NK-92 (cell line): ENCODE data around the gene BANP.
"Not testable (repeated sequence)": the region's sequence is repeated elsewhere in the genome, so short reads cannot be mapped to it uniquely, and the experiment has no call there.

Experiments used
- DNase-seq: peaks from one replicate; lab custom pipeline; 2025; ENCODE audit not compliant: unreplicated experiment; lab: John Stamatoyannopoulos, UW

BANP gene

DNA sequence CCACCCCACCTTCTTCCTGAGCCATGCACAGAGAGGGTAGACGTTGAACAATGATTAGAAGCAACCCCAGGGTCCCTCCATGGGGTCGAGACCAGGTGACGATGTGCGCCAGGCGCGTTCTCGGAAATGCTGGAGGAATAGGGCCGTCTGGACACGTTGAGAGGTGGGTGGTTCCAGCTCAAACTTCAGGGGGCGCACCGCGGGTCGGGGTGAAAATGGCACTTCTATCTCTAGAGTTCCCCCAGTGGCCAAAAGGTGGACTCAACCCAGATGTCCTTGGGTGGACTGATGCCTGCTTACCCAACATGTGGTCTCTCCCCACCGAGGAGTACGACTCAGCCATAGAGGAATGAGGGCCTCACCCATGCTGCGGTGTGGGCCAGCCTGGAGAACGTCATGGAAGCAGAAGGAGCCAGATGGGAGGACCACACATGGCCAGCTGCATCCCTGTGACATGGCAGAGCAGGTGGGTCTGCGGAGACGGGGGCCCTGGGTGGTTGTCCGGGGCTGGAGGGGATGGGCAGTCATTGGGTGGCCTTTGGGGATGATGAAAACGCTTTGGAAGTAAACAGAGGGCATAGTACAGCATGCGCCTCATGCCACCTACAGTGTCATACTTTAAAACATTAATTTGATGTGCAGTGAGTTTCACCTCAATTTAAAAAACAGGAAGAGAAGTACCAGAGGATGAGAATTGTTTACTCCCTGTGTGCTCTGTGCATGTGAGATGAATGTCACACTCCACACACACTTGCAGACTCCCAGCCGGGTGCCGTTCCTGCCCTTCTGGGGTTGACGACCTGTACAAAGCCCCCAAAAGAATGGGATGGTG is 147.7 kb downstream of the BANP start:
- DNase-seq, result not testable (repeated sequence)

DNA sequence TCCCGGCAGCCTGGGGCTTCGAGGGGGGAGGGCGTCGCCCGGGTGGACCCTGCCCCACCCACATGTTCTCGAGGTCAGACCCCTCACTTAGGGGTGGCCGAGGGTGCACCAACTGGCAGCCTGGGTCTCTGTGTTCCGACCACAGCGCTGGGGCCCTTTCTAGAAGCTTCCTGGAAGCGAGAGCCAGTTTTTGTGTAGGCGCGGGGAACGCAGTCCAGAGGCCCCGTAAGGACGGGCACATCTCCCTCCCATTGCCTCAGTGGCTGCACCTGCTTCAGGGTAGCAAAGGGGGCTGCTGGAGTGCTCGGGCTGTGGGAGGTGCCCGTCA is 148.3 kb downstream of the BANP start:
- no peak for DNase-seq

DNA sequence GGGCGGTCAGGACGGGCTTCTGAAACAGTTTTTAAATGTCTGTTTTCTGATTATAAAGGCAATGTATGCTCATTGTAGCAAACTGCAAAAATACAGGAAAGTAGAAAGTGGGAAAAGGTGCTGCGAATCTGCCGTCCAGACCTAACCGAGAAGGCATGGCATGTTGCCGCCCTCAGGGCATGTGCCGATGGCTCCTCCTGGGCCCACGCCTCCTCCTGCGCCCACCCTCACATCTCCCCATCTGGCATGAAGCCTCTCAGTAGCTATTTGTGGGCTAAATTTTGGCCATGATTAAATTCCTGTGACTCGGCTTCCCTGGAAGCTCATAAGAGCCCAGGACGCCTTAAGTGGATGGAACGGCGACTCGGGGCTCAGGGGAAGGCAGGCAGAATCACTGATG is 148.7 kb downstream of the BANP start:
- DNase-seq, result not testable (repeated sequence)

DNA sequence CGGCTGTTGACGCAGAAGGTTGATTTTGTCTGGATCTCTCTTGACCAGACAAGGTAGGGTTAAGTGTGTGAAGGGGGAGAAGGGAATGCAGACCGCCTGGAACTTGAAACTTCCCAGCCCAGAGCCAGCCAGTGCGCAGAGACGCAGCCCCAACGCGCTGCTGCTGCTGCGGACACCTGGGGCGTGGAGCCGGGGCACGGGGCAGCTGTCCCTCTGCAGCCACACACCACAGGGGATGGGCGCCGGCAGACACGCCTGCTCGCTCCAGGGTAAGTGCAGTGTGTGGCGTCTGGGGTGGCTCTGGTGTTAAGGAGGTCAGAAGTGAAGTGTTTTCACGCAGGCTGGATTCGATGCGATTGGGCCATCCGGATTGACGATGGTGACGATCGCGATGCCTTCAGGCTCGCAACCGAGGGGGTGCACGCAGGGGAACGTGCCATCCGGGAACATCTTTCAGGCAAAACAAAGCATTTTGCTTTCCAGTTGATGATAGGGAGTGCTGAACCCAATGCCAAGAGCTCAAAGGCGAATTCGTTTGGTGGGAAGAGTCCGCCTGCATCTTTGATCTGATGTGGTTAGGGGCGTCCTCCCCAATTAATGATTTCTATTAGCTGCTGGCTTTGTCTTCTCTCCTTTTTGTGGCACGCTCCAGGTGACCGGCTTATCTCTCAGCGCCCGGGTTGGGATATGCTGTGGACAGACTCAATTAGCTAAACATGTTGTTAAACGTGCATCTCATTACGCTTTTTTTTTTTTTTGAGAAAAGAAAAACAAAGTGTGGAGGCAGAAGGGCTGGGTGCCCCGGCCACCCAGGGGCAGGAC is 149.8 kb downstream of the BANP start:
- not testable (repeated sequence) for DNase-seq

DNA sequence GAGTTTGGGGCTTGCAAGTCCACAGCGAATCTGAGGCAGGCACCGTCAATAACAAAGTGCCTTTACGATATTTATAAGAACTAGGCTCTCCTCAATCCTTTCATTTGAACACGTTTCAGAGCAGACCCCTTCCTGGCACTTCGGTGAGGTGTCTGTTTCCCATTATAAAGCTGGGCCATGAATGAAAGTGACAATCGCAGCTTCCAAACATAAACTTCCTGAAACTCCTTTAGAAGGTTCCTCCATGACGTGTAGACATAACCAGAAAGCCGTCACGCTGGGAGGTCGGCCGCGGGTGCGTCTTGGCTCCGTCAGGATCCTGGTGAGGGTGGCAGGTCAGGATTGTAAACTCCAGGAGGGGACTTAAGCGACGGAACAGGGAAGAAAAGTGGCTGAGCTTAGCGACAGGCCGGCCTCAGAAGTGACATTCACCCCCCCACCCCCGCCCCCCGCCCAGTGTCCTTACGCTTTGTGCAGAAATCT is 150.4 kb downstream of the BANP start:
- not testable (repeated sequence) for DNase-seq

DNA sequence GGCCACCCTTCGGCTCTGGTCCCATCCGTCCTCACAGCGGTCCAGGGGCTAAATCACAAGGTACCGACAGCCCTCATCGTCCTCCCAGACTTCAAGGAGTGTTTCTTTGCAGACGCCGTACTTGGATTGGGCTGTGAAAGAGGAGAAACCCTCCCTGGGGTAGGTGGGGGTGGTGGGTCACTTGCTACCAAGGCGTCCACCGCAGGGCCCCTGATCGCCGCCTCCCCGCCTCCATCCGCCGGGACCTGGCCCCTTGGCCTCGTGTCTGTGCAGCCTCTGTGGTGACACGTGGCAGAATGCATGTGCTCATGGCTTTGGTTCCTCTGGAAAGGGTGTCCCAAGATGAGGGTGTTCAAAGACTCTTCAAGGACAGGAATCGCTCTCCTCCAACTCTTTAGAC is 151.4 kb downstream of the BANP start:
- no peak for DNase-seq

DNA sequence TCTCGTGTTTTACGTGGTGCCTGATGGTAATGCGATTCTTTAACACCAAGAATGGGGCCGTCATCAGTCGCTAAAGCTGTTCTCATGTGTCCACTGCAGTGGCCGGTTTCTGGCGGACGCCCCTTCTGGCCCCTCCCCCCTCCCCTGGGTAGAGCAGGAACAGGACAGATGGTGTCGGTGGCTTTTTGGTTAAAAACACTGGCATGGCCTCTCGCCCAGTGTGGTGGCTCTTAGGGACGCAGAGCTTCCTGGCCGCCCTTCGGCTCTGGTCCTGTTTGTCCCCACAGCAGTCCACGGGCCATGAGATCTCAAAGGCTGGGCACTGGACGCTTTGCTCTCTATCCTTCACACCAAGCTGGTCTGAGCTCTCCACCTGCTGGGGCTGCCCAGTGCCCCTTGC is 151.8 kb downstream of the BANP start:
- DNase-seq, result no peak

DNA sequence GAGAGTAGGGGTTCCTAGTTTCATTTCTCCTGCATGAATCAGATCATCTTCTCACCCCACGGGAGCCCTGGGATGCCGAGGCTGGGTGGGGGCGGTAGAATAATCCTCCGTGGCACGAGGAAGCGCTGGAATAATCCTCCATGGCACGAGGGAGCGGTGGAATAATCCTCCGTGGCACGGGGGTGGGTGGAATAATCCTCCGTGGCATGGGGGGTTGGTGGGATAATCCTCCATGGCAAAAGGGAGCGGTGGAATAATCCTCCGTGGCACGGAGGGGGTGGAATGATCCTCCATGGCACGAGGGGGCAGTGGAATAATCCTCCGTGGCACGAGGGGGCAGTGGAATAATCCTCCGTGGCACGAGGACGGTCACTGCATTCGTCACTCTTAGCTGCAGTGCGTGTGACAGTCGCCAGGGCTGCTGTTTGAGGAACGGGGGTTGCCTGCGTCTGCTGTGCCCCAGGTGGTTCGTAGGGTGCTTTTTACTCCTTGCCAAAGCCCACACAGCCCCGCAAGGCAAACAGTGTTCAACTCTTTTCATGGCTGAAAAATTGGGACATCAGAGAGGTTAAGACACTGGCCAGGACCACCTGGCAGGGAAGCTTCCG is 152.5 kb downstream of the BANP start:
- no peak for DNase-seq

DNA sequence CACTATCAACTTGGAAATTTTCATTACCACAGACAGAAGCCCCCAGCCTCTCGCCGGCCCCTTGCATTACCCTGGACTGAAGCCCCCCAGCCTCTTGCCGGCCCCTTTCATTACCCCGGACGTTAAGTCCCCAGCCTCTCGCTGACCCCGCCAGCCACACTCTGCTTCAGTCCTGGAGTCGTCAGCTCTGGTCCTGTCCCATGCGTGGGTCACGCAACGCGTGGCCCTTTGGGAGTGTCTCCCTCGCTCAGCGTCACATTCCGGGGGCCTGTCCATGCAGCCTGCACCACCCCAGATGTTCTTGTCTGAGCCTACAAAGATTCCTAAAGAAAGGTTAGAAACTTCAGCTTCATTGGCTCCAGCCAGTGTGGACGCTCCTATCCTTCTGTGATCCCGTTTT is 153.1 kb downstream of the BANP start:
- not testable (repeated sequence) for DNase-seq

DNA sequence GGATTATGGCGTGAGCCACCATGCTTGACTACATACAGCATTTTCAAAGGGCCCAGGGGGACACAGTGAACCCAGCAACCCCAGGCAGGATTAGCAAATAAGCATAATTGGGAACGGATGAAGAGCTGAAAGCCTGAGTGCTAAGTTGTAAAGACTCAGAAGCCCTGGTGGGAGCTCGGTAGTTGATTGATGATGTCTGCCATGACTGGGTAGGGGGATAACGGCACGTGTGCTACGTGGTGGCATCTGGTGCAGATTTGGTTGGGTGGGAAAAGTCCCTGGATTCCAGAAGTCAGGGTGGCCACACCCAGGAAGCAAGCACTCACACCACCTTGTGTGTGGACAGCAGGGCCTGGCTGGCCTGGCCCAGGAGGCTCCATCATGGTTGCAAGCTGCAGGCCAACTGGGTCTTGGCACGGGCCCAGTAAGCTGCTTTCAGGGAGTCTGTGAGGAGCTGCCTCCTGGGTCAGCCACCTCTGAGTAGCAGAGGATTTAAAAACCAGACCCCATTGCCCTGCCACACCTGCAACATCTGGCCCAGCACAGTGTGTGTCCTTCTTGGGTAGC is 154.4 kb downstream of the BANP start:
- DNase-seq, result not testable (repeated sequence)

DNA sequence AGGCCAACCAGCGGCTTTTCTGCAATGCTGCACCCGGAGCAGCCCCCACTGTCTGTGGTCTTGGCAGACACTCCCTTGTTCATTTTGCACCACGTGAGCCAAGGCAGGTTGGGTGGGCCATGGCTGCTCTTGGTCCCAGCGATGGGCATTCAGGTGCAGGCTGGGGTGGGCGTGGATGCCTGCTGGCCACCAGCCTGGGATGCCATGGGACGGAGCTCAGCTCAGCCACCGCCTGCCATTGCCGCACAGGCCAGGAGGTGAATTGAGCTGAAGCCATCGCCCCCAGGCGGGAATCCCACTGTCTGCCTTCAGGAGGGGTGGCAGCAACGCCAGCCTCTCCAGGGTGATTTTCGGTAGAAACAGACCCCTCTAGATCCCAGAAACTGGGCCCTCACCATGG is 155.3 kb downstream of the BANP start:
- DNase-seq, result not testable (repeated sequence)

DNA sequence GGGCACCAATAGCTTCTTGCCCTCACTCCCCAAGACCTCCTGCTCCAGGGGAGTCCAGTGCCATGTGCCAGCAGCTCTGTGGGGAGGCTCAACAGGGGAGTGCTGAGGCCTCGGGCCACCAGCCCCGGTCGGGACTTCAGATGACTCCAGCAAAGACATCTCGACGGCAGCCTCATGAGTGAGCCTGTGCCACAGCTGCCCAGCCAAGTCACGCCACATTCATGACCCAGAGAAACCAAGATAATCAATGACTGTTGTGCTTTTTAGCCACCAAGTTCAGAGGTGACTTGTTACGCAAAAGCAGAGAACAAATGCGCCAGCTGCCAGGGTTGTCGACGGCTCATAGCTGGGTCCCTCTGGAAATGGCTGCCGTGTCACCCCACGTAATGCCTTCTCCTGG is 157.5 kb downstream of the BANP start:
- DNase-seq, result no peak

DNA sequence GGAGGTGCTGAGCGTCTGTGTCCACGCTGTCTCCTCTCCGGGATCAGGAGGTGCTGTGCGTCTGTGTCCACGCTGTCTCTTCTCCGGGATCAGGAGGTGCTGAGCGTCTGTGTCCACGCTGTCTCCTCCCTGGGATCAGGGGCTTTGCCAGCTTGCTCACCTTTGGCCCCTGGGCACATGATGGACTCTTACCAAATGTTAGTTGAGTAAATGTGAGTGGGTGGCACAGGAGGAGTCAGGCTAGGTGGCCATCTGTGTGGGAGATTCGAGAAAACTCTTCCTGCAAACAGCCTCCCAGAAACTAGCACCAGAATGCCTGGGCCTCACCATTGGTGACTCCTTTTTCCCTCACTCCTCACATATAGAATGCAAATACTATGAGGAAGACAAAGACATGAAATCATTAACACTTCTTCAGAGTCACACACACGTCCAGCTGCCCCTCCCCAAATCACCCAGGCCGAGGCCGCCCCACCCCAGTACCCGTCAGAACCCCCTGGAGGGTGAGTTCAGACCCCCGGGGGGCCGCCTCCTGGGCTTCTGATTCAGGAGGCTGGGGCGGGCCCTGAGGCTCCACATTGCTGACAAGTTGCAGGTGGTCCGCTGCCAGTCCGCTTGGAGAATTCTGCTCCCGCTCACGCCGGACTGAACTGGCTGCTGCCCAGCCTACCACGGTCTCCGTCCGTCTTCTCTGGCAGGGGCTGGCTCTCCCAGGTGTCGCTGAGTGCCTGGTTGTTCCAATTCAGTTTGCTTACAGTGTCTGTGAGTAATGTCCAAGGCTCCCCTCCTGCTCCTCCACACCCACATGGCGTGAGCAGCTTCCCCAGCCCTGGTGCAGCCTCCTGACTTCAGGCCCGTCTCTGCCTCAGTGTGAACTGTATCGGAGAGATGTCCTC is 158.7 kb downstream of the BANP start:
- not testable (repeated sequence) for DNase-seq

DNA sequence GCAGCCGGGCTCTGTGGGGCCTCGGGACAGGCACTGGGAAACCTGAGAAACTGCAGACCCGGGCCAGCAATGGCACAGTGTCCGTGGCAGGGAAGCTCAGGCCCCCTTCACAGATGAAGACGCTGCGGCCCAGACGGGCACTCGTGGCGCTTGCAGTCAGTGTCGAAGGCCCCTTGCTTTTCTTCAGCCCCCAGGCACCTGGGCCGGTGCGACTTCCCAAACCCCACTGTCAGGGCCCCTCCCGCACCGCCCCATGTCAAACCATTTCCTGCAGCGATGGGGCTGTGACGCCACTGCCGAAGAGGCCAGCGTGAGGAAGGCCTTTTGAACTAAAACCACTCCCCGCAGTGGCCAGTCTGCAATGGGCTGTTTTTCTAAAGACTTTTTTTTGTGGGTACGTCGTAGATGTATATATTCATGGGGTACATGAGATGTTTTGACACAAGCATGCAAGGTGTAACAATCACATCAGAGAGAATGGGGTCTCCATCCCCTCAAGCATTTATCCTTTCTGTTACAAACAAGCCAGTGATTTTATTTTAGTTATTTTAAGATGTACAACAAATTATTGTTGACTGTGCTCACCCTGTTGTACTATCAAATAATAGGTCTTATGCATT is 159.8 kb downstream of the BANP start:
- DNase-seq, result not testable (repeated sequence)

DNA sequence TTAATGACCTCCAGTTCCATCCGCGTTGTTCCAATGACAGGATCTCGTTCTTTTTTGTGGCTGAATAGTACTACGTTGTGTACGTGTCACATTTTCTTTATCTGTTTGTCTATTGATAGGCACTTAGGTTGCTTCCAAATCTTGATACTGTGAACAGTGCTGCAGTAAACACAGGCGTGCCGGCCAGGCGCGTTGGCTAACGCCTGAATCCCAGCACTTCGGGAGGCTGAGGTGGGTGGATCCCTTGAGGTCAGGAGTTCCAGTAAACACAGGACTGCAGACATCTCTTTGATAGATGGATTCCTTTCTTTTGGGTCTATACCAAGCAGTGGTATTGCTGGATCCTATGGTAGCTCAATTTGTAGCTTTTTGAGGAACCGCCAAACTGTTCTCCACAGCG is 160.7 kb downstream of the BANP start:
- not testable (repeated sequence) for DNase-seq

DNA sequence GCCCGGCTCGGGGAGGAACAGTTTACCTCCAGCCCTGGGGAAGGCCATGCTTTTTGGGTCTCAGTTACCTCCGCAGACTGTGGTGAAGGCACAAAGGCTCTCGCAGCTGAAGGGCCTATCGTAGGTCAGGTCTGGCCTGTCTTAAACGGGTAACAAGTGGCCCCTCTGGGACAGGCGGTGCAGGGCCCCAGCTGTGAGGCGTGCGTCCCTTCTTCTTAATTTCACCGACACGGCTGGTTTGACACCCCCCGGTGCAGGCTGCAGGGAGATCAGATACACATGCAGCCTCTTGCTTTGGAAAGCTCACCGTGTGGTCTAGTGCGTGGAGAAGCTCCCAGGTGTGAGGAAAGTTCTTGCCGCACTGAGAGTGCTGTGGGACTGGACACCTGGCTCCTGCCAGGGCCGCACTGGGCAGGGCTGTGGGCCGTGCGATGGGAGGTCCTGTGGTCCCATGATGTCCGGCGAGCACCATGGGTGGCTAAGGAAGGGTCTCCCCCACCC is 162.4 kb downstream of the BANP start:
- no peak for DNase-seq

DNA sequence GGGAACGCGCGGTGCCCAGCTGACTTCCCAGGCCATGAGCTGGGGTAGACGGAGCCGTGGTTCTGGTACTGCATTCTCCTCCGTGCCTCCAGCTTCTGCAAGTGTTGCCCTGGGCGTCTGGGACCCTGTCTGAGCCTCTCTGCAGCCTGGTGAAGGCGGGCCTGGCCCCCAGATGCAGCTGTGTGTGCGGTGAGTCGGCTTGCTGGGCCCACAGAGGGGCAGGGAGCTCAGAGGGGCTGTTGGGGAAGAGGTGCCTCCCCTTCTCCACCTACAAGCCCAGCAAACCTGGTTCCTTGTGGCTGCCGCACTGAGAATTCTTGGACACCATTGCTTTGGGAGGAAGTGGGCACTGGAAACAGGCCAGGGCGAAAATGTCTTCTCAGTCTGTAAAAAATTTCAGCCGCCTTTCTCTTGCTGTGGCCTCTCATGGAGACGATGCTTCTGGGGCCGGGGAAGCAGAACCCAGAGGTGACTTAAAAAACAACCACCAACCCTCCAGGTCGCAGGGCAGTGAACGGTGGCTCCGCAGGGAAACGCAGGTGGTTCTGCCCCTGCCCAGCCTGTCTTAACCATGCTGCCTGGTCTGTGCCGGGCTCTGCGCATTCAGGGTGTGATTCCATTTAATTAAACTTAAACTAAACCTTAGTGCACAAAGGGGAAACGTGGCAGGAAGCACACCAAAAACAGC is 163.5 kb downstream of the BANP start:
- not testable (repeated sequence) for DNase-seq

DNA sequence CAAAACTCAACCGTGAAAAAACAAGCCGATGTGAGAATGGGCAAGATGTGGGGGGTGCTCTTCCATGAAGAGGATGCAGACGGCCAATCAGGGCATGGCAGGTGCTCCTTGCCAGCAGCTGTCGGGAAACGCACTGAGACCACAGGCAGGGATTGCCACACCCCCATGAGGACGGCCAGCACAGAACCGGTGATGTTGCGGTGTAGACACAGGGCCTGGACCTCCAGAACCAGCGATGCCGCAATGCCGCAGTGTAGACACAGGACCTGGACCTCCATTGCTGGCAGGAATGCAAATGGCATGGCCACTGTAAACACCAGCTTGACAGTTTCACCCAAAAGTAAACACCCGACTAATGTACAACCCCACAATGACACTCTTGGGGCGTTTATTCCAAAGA is 164.9 kb downstream of the BANP start:
- DNase-seq, result no peak

DNA sequence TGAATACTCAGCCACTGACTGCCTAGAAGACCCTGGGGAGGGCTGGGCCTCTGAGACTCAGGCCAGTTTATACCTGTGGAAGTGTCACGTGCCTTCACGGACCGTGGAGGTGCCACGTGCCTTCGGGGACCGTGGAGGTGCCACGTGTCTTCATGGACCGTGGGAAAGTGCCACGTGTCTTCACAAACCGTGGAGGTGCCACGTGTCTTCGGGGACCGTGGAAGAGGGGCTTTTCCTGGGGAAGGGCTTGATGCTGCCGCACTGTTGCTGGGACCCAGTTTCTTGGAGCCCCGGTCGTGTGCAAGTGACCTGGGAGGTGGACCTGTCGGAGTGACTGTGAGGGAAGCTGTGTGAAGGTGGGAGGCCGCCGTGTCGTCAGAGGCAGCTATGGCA is 166.2 kb downstream of the BANP start:
- DNase-seq, result no peak
